ENCODE data around the gene TBC1D16.

DNA sequence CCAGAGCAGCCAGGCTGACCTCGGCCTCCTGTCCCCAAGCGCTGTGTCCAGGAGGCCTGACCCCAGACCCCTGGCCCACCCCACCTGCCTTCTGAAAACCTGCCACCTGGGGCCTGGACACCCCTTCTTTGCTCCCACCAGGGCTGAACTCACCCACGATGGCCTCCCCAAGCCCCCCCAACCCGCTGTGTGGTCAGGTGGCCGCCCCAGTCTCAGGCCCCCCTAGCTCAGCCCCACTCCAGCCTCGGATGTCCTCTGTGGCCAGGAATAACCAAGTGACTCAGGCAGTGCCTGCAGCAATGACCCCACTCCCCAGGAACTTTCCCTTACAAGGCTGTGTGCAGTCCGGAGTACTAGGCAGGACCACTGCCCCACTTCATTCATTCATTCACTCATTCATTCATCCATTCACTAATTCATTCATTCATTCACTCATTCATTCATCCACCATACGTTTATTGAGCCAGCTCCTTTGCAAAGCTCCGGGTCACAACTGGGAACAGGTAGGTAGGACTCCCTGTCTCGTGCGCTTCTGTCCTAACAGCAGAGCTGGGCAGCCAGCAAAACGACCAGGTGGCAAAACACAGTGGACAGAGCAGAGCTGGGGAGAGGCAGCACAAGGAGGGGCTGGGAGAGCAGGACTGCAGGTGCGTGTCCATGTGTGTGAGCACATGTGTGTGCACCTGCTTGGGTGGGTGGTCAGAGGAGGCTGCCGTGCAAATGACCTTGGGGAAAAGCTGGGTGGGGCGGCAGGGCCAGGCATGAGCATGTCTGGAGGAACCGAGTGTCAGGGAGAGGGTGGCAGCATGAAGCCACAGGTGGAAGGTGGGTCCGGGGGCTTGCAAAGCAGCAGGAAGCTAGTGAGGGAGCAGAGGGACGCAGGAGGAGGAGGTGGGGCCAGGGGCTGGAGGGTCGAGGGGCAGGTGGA lies 120.6 kb downstream of the TBC1D16 start:
- TF ChIP-seq, protein P1, sequence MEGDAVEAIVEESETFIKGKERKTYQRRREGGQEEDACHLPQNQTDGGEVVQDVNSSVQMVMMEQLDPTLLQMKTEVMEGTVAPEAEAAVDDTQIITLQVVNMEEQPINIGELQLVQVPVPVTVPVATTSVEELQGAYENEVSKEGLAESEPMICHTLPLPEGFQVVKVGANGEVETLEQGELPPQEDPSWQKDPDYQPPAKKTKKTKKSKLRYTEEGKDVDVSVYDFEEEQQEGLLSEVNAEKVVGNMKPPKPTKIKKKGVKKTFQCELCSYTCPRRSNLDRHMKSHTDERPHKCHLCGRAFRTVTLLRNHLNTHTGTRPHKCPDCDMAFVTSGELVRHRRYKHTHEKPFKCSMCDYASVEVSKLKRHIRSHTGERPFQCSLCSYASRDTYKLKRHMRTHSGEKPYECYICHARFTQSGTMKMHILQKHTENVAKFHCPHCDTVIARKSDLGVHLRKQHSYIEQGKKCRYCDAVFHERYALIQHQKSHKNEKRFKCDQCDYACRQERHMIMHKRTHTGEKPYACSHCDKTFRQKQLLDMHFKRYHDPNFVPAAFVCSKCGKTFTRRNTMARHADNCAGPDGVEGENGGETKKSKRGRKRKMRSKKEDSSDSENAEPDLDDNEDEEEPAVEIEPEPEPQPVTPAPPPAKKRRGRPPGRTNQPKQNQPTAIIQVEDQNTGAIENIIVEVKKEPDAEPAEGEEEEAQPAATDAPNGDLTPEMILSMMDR (conservative IDR thresholded peaks at IDR 0.05), result no peak
- TF ChIP-seq ZFX (IDR thresholded peaks at IDR 0.05), result no peak

Data from C4-2B (cell line).